Measurements from ENCODE around the gene NFATC2.

The NFATC2 gene

GRCh38 chr20:51547951-51548350 lies 5.4 kb upstream of the NFATC2 start:
- no peak overlapping the region for H2AFZ ChIP-seq (ENCODE audit: low read depth, low read length)
- H3K79me2 ChIP-seq (ENCODE audit: low read length) = no peaks in the 10 kb centered on the region
- TF ChIP-seq, protein P1, sequence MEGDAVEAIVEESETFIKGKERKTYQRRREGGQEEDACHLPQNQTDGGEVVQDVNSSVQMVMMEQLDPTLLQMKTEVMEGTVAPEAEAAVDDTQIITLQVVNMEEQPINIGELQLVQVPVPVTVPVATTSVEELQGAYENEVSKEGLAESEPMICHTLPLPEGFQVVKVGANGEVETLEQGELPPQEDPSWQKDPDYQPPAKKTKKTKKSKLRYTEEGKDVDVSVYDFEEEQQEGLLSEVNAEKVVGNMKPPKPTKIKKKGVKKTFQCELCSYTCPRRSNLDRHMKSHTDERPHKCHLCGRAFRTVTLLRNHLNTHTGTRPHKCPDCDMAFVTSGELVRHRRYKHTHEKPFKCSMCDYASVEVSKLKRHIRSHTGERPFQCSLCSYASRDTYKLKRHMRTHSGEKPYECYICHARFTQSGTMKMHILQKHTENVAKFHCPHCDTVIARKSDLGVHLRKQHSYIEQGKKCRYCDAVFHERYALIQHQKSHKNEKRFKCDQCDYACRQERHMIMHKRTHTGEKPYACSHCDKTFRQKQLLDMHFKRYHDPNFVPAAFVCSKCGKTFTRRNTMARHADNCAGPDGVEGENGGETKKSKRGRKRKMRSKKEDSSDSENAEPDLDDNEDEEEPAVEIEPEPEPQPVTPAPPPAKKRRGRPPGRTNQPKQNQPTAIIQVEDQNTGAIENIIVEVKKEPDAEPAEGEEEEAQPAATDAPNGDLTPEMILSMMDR (IDR thresholded peaks at IDR 0.05; ENCODE audit: low read depth, low read length) = no peak
- TF ChIP-seq EZH2phosphoT487 (IDR thresholded peaks at IDR 0.05; ENCODE audit: low read depth) = no peak
- peaks cover 46% of the 10 kb centered on the region for H3K27me3 ChIP-seq (ENCODE audit: low read depth, low read length)
- no peak overlapping the region for H3K27ac ChIP-seq (ENCODE audit: low read length)
- H3K4me1 ChIP-seq (ENCODE audit: low read length) = peaks cover 8% of the 10 kb centered on the region
- no peaks in the 10 kb centered on the region for H3K9me3 ChIP-seq (ENCODE audit: insufficient read depth, low read length)
- H4K20me1 ChIP-seq (ENCODE audit: insufficient read depth, low read length) = no peaks in the 10 kb centered on the region
- H3K4me3 ChIP-seq (ENCODE audit: low read length) = no peak overlapping the region
- H3K9ac ChIP-seq (ENCODE audit: low read length) = no peak overlapping the region
- H3K36me3 ChIP-seq (replicated peaks; ENCODE audit: low read depth, low read length) = no peaks in the 10 kb centered on the region
- no peak overlapping the region for H3K4me2 ChIP-seq (ENCODE audit: low read length)

DNA sequence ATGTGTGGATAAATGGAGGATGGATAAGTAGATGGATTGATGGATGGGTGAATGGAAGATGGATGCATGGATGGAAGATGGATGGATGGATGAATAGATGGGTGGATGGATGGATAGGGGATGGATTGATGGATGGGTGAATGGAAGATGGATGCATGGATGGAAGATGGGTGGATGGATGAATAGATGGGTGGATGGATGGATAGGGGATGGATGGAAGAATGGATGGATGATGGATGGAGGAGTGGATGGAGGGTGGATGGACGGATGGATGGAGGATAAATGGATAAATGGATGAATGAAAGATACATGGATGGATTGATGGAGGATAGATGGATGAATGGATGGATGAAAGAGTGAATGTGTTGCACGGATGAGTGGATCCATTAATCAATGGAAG lies 3.0 kb upstream of the NFATC2 start:
- no peak overlapping the region for H3K9ac ChIP-seq (ENCODE audit: low read length)
- peaks cover 16% of the 10 kb centered on the region for H3K79me2 ChIP-seq (ENCODE audit: low read length)
- no peak for TF ChIP-seq EZH2phosphoT487 (IDR thresholded peaks at IDR 0.05; ENCODE audit: low read depth)
- TF ChIP-seq, protein P1 (IDR thresholded peaks at IDR 0.05; ENCODE audit: low read depth, low read length) = no peak
- no peak overlapping the region for H3K4me2 ChIP-seq (ENCODE audit: low read length)
- H3K36me3 ChIP-seq (replicated peaks; ENCODE audit: low read depth, low read length) = no peaks in the 10 kb centered on the region
- H2AFZ ChIP-seq (ENCODE audit: low read depth, low read length) = no peak overlapping the region
- no peak overlapping the region for H3K4me3 ChIP-seq (ENCODE audit: low read length)
- H3K27me3 ChIP-seq (ENCODE audit: low read depth, low read length) = peaks cover 46% of the 10 kb centered on the region
- H3K9me3 ChIP-seq (ENCODE audit: insufficient read depth, low read length) = no peaks in the 10 kb centered on the region
- no peaks in the 10 kb centered on the region for H4K20me1 ChIP-seq (ENCODE audit: insufficient read depth, low read length)
- H3K4me1 ChIP-seq (ENCODE audit: low read length) = peaks cover 16% of the 10 kb centered on the region
- H3K27ac ChIP-seq (ENCODE audit: low read length) = no peak overlapping the region

- Histone ChIP-seq H4K20me1 (ENCODE audit: insufficient read depth, low read length) (peaks cover 4% of the 10 kb centered on the region), H3K36me3 (replicated peaks; ENCODE audit: low read depth, low read length) (peaks cover 17% of the 10 kb centered on the region), H3K79me2 (ENCODE audit: low read length) (peaks cover 38% of the 10 kb centered on the region), H3K27ac (ENCODE audit: low read length) (peak overlapping the region; percentile 28), H3K27me3 (ENCODE audit: low read depth, low read length) (peaks cover 36% of the 10 kb centered on the region), H3K9me3 (ENCODE audit: insufficient read depth, low read length) (no peaks in the 10 kb centered on the region), H2AFZ (ENCODE audit: low read depth, low read length) (peak overlapping the region; percentile 87), H3K4me1 (ENCODE audit: low read length) (peaks cover 37% of the 10 kb centered on the region), H3K9ac (ENCODE audit: low read length) (peak overlapping the region; percentile 80), H3K4me3 (ENCODE audit: low read length) (peak overlapping the region; percentile 82), H3K4me2 (ENCODE audit: low read length) (peak overlapping the region; percentile 96)
- TF ChIP-seq EZH2phosphoT487 (IDR thresholded peaks at IDR 0.05; ENCODE audit: low read depth) = no peak
- TF ChIP-seq, protein P1 (IDR thresholded peaks at IDR 0.05; ENCODE audit: low read depth, low read length) = no peak
Observed at GRCh38 chr20:51543422-51543788, 886 bp upstream of the NFATC2 start.

- Histone ChIP-seq H3K4me1 (ENCODE audit: low read length) (peaks cover 50% of the 10 kb centered on the region), H3K36me3 (replicated peaks; ENCODE audit: low read depth, low read length) (peaks cover 28% of the 10 kb centered on the region), H3K4me2 (ENCODE audit: low read length) (peak overlapping the region; percentile 94), H3K79me2 (ENCODE audit: low read length) (peaks cover 51% of the 10 kb centered on the region), H3K4me3 (ENCODE audit: low read length) (peak overlapping the region; percentile 82), H2AFZ (ENCODE audit: low read depth, low read length) (no peak overlapping the region), H3K27me3 (ENCODE audit: low read depth, low read length) (peaks cover 29% of the 10 kb centered on the region), H3K27ac (ENCODE audit: low read length) (peak overlapping the region; percentile 90), H4K20me1 (ENCODE audit: insufficient read depth, low read length) (peaks cover 15% of the 10 kb centered on the region), H3K9me3 (ENCODE audit: insufficient read depth, low read length) (no peaks in the 10 kb centered on the region), H3K9ac (ENCODE audit: low read length) (peak overlapping the region; percentile 95)
- TF ChIP-seq, protein P1 (IDR thresholded peaks at IDR 0.05; ENCODE audit: low read depth, low read length) = peak; percentile 95
- no peak for TF ChIP-seq EZH2phosphoT487 (IDR thresholded peaks at IDR 0.05; ENCODE audit: low read depth)
Observed at GRCh38 chr20:51542033-51542570, 417 bp downstream of the NFATC2 start.

Data from OCI-LY3 (cell line).